Keratinocyte (primary cell): ENCODE results near the gene TASOR. TPM values are rescaled to one million over a fixed set of nuclear protein-coding genes. Genes with fewer than 3 reads are reported as not detected.

Source experiments
- DNase-seq: peaks from one replicate; pipeline ENCODE4 v3.0.0-alpha.2; 2011; ENCODE audit warnings: low read depth, missing footprints, low spot score
- FAIRE-seq: peaks from 2 replicates; lab custom pipeline; 2011; peaks lifted over from hg19 to GRCh38; lab: Jason Lieb, UNC
- H2AFZ ChIP-seq: 2 replicates; pipeline ENCODE4 v1.6.0; 2012; ENCODE audit warnings: low read length, control low read depth, inconsistent platforms; ENCODE audit not compliant: control insufficient read depth
- H3K27ac ChIP-seq: 2 replicates; pipeline ENCODE4 v1.5.1; 2011; ENCODE audit warnings: low read length; ENCODE audit not compliant: control insufficient read depth, insufficient read depth
- H3K27me3 ChIP-seq: 3 replicates; pipeline ENCODE4 v1.6.0; 2011; ENCODE audit warnings: low read length; ENCODE audit not compliant: control insufficient read depth, insufficient read depth; ENCODE audit errors: extremely low read depth
- H3K36me3 ChIP-seq, 2 experiments: 2 replicates in 1 of 2; 3 replicates in 1 of 2; pipeline ENCODE4 v1.5.1; 2011; ENCODE audit warnings: low read length in 2 of 2, mild to moderate bottlenecking in 1 of 2; ENCODE audit not compliant: control insufficient read depth in 2 of 2, insufficient read depth in 2 of 2; ENCODE audit errors: extremely low read depth in 1 of 2
- H3K4me1 ChIP-seq: 3 replicates; pipeline ENCODE4 v1.5.1; 2011; ENCODE audit warnings: low read length; ENCODE audit not compliant: control insufficient read depth, insufficient read depth; ENCODE audit errors: extremely low read depth
- H3K4me2 ChIP-seq: 3 replicates; pipeline ENCODE4 v1.6.0; 2011; ENCODE audit warnings: low read depth, low read length; ENCODE audit not compliant: control insufficient read depth, insufficient read depth; ENCODE audit errors: extremely low read depth
- H3K4me3 ChIP-seq, 3 experiments: fragments of 200-600 bp in 1 of 3; sonication (generic) in 1 of 3; 2 replicates in 2 of 3; 3 replicates in 1 of 3; pipeline ENCODE4 v1.5.1; 2011 to 2016; ENCODE audit warnings: low read length in 3 of 3, mild to moderate bottlenecking in 3 of 3, control low read depth in 2 of 3, inconsistent platforms in 1 of 3, low read depth in 1 of 3, mixed read lengths in 1 of 3, mixed run types in 1 of 3, moderate library complexity in 1 of 3; ENCODE audit not compliant: control insufficient read depth in 2 of 3, insufficient read depth in 2 of 3; ENCODE audit errors: extremely low read depth in 1 of 3
- H3K79me2 ChIP-seq: 2 replicates; pipeline ENCODE4 v1.6.0; 2012; ENCODE audit warnings: low read length; ENCODE audit not compliant: control insufficient read depth, insufficient read depth
- H3K9ac ChIP-seq: 3 replicates; pipeline ENCODE4 v1.6.0; 2011; ENCODE audit warnings: low read length; ENCODE audit not compliant: control insufficient read depth, insufficient read depth; ENCODE audit errors: extremely low read depth
- H3K9me1 ChIP-seq: 3 replicates; pipeline ENCODE4 v1.6.0; 2011; ENCODE audit warnings: low read length; ENCODE audit not compliant: control insufficient read depth, insufficient read depth; ENCODE audit errors: extremely low read depth
- H3K9me3 ChIP-seq: 2 replicates; pipeline ENCODE4 v1.5.1; 2012; ENCODE audit warnings: low read depth, low read length; ENCODE audit not compliant: control insufficient read depth
- H4K20me1 ChIP-seq: 3 replicates; pipeline ENCODE4 v1.6.0; 2011; ENCODE audit warnings: low read length; ENCODE audit not compliant: control insufficient read depth, insufficient read depth; ENCODE audit errors: extremely low read depth
- CTCF ChIP-seq, 3 experiments: IDR thresholded peaks in 1 of 3; conservative IDR thresholded peaks in 1 of 3; optimal IDR thresholded peaks in 1 of 3; 2 replicates in 2 of 3; 3 replicates in 1 of 3; pipeline versions ENCODE3 to v1.5.1; 2011; ENCODE audit warnings: low read length in 3 of 3, mild to moderate bottlenecking in 3 of 3, moderate library complexity in 2 of 3, control low read depth in 1 of 3, inconsistent platforms in 1 of 3; ENCODE audit not compliant: insufficient read depth in 2 of 3; ENCODE audit errors: extremely low read depth in 1 of 3
- EZH2 ChIP-seq: IDR thresholded peaks from one replicate; pipeline ENCODE4 v1.6.1; 2012; ENCODE audit warnings: inconsistent platforms, mild to moderate bottlenecking, low read length, moderate library complexity
- dilution Hi-C: fragments of 300-500 bp; cut with MboI; formaldehyde crosslinking; loops from one replicate; pipeline ENCODE4 v1.7.0; 2020; ENCODE audit warnings: low sequenced_read_pairs; ENCODE audit not compliant: extremely low pct_ligation_motif_present
- polyA plus RNA-seq, 5 experiments: library from polyadenylated mRNA; depleted of rRNA in 3 of 5; stranded (reverse) in 3 of 5; stranded (forward) in 1 of 5; unstranded in 1 of 5; fragments of >200 nt; gene quantifications; 1 replicate in 1 of 5; 2 replicates in 3 of 5; 3 replicates in 1 of 5; pipeline versions ENCODE4 v1.2.1 to v1.2.3, GENCODE V29; 2011 to 2012; ENCODE audit warnings: missing spikeins in 2 of 5, low read depth in 1 of 5, low replicate concordance in 1 of 5

Gene TASOR
- polyA plus RNA-seq, 1 donor (not counting 4 experiments of a cell fraction or from before 2014, with no cell fraction given) = 38.6 TPM

- dilution Hi-C loops = no loop called here
- H3K27me3 ChIP-seq = no peaks in the 10 kb centered on the region
- peak overlapping the region; percentile 92 for H3K4me2 ChIP-seq
- peaks cover 15% of the 10 kb centered on the region for H3K4me1 ChIP-seq
- H3K36me3 ChIP-seq = no peaks in the 10 kb centered on the region
- FAIRE-seq (peak; percentile 20), DNase-seq (no peak)
- H3K79me2 ChIP-seq = peaks cover 45% of the 10 kb centered on the region
- no peaks in the 10 kb centered on the region for H3K9me1 ChIP-seq
- TF ChIP-seq CTCF (optimal IDR thresholded peaks at IDR 0.05 in 1 of 3, IDR thresholded peaks at IDR 0.05 in 1 of 3, conservative IDR thresholded peaks at IDR 0.05 in 1 of 3; ENCODE audit: extremely low read depth in 1 of 3, insufficient read depth in 2 of 3, low read length in 3 of 3) = peak in 1 of 3 experiments; percentile 4
- no peak for TF ChIP-seq EZH2
- H4K20me1 ChIP-seq = no peaks in the 10 kb centered on the region
- H2AFZ ChIP-seq = peak overlapping the region; percentile 14
- peak overlapping the region; percentile 61 to 91 (median 76) for H3K4me3 ChIP-seq
- H3K9me3 ChIP-seq = peaks cover 3% of the 10 kb centered on the region
- H3K9ac ChIP-seq = peak overlapping the region; percentile 93
- H3K27ac ChIP-seq = peak overlapping the region; percentile 93
These were observed 1.0 kb downstream of the TASOR start for GRCh38 chr3:56681984-56682461.

GRCh38 chr3:56680054-56680580, 2.9 kb downstream of the TASOR start:
- H3K4me2 ChIP-seq = peak overlapping the region; percentile 92
- dilution Hi-C loops = no loop called here
- TF ChIP-seq EZH2 = no peak
- TF ChIP-seq CTCF (optimal IDR thresholded peaks at IDR 0.05 in 1 of 3, IDR thresholded peaks at IDR 0.05 in 1 of 3, conservative IDR thresholded peaks at IDR 0.05 in 1 of 3; ENCODE audit: extremely low read depth in 1 of 3, insufficient read depth in 2 of 3, low read length in 3 of 3) = no peak
- FAIRE-seq (no peak), DNase-seq (no peak)
- no peak overlapping the region for H3K4me3 ChIP-seq
- no peaks in the 10 kb centered on the region for H4K20me1 ChIP-seq
- H3K79me2 ChIP-seq = peaks cover 48% of the 10 kb centered on the region
- no peak overlapping the region for H2AFZ ChIP-seq
- peaks cover 3% of the 10 kb centered on the region for H3K9me3 ChIP-seq
- H3K9me1 ChIP-seq = no peaks in the 10 kb centered on the region
- H3K36me3 ChIP-seq = peaks cover 0 to 3% of the 10 kb centered on the region in 2 experiments
- H3K9ac ChIP-seq = no peak overlapping the region
- peaks cover 15% of the 10 kb centered on the region for H3K4me1 ChIP-seq
- no peaks in the 10 kb centered on the region for H3K27me3 ChIP-seq
- H3K27ac ChIP-seq = no peak overlapping the region
